BE2C (cell line): ENCODE data around the gene PIK3AP1.

Experiments used
- DNase-seq: peaks from one replicate; pipeline ENCODE4 v3.0.0-alpha.2; 2020
- H3K27me3 ChIP-seq: fragments of 250-450 bp; sonication (Bioruptor Pico); 2 replicates; pipeline ENCODE4 v1.5.1; 2020; ENCODE audit warnings: mild to moderate bottlenecking
- H3K36me3 ChIP-seq: fragments of 250-450 bp; sonication (Bioruptor Pico); 2 replicates; pipeline ENCODE4 v1.5.1; 2020; ENCODE audit warnings: mild to moderate bottlenecking
- H3K4me1 ChIP-seq: fragments of 250-450 bp; sonication (Bioruptor Pico); 2 replicates; pipeline ENCODE4 v1.5.1; 2020
- H3K4me3 ChIP-seq: 2 replicates; pipeline ENCODE4 v1.5.1; 2011; ENCODE audit warnings: low read depth, low read length
- H3K9me3 ChIP-seq: fragments of 250-450 bp; sonication (Bioruptor Pico); 2 replicates; pipeline ENCODE4 v1.5.1; 2020
- CTCF ChIP-seq: IDR thresholded peaks from 2 replicates; pipeline ENCODE4 v1.5.1; 2012; ENCODE audit warnings: mild to moderate bottlenecking, low read depth, low read length

Gene PIK3AP1

GRCh38 chr10:96606216-96606615, 114.1 kb downstream of the PIK3AP1 start:
- Histone ChIP-seq H3K36me3 (no peaks in the 10 kb centered on the region), H3K27me3 (no peaks in the 10 kb centered on the region), H3K9me3 (no peaks in the 10 kb centered on the region), H3K4me1 (no peaks in the 10 kb centered on the region), H3K4me3 (no peak overlapping the region)
- no peak for TF ChIP-seq CTCF
- DNase-seq, result no peak

- Histone ChIP-seq H3K4me1 (no peaks in the 10 kb centered on the region), H3K9me3 (no peaks in the 10 kb centered on the region), H3K27me3 (no peaks in the 10 kb centered on the region), H3K36me3 (no peaks in the 10 kb centered on the region), H3K4me3 (no peak overlapping the region)
- no peak for TF ChIP-seq CTCF
- no peak for DNase-seq
Observed at GRCh38 chr10:96600337-96600736, 120.0 kb downstream of the PIK3AP1 start.

GRCh38 chr10:96598846-96599245, 121.5 kb downstream of the PIK3AP1 start:
- DNase-seq, result no peak
- Histone ChIP-seq H3K27me3 (no peaks in the 10 kb centered on the region), H3K4me1 (no peaks in the 10 kb centered on the region), H3K9me3 (no peaks in the 10 kb centered on the region), H3K36me3 (no peaks in the 10 kb centered on the region), H3K4me3 (no peak overlapping the region)
- TF ChIP-seq CTCF, result no peak

GRCh38 chr10:96596422-96597407, 123.6 kb downstream of the PIK3AP1 start:
- Histone ChIP-seq H3K36me3 (no peaks in the 10 kb centered on the region), H3K27me3 (no peaks in the 10 kb centered on the region), H3K4me1 (no peaks in the 10 kb centered on the region), H3K4me3 (no peak overlapping the region), H3K9me3 (no peaks in the 10 kb centered on the region; the same call in 1 of the 2 replicates)
- no peak for DNase-seq
- no peak for TF ChIP-seq CTCF

GRCh38 chr10:96595741-96596140, 124.6 kb downstream of the PIK3AP1 start:
- no peak for TF ChIP-seq CTCF
- no peaks in the 10 kb centered on the region for H3K36me3 ChIP-seq
- no peak for DNase-seq
- H3K27me3 ChIP-seq, result no peaks in the 10 kb centered on the region
- no peaks in the 10 kb centered on the region for H3K4me1 ChIP-seq
- H3K4me3 ChIP-seq, result no peak overlapping the region
- no peaks in the 10 kb centered on the region; the same call in 1 of the 2 replicates for H3K9me3 ChIP-seq

GRCh38 chr10:96591946-96592345, 128.4 kb downstream of the PIK3AP1 start:
- no peak overlapping the region for H3K4me3 ChIP-seq
- H3K9me3 ChIP-seq, result no peaks in the 10 kb centered on the region; the same call in 1 of the 2 replicates
- peaks cover 4% of the 10 kb centered on the region; the same call in 1 of the 2 replicates for H3K4me1 ChIP-seq
- DNase-seq, result no peak
- H3K36me3 ChIP-seq, result no peaks in the 10 kb centered on the region
- TF ChIP-seq CTCF, result no peak
- H3K27me3 ChIP-seq, result no peaks in the 10 kb centered on the region
